IPS-18a (cell line): Measurements from ENCODE around the gene CDCA4.

Experiments
- H3K27ac ChIP-seq: one replicate; pipeline ENCODE4 v1.5.1; 2013; ENCODE audit warnings: low read length
- H3K27me3 ChIP-seq: one replicate; pipeline ENCODE4 v1.6.1; 2013; ENCODE audit warnings: mild to moderate bottlenecking, low read length; ENCODE audit not compliant: control insufficient read depth, insufficient read depth
- H3K36me3 ChIP-seq: one replicate; pipeline ENCODE4 v1.6.1; 2013; ENCODE audit warnings: low read depth, low read length; ENCODE audit not compliant: control insufficient read depth
- H3K4me1 ChIP-seq: one replicate; pipeline ENCODE4 v1.6.1; 2013; ENCODE audit warnings: low read depth, low read length; ENCODE audit not compliant: control insufficient read depth
- H3K4me3 ChIP-seq: one replicate; pipeline ENCODE4 v1.5.1; 2013; ENCODE audit warnings: low read length
- H3K9ac ChIP-seq: one replicate; pipeline ENCODE4 v1.6.1; 2013; ENCODE audit warnings: mild to moderate bottlenecking, low read length, moderate library complexity
- H3K9me3 ChIP-seq: one replicate; pipeline ENCODE4 v1.6.1; 2013; ENCODE audit warnings: low read depth, low read length; ENCODE audit not compliant: control insufficient read depth

The CDCA4 gene

GRCh38 chr14:105005929-105006830 is 14.7 kb downstream of the CDCA4 start:
- Histone ChIP-seq H3K36me3 (peaks cover 28% of the 10 kb centered on the region), H3K4me1 (no peaks in the 10 kb centered on the region), H3K27me3 (no peaks in the 10 kb centered on the region), H3K27ac (no peak overlapping the region), H3K9me3 (no peaks in the 10 kb centered on the region), H3K9ac (no peak overlapping the region), H3K4me3 (no peak overlapping the region)

GRCh38 chr14:105005329-105005928 is 15.5 kb downstream of the CDCA4 start:
- Histone ChIP-seq H3K36me3 (peaks cover 22% of the 10 kb centered on the region), H3K4me3 (no peak overlapping the region), H3K9me3 (no peaks in the 10 kb centered on the region), H3K9ac (no peak overlapping the region), H3K4me1 (no peaks in the 10 kb centered on the region), H3K27ac (no peak overlapping the region), H3K27me3 (no peaks in the 10 kb centered on the region)

DNA sequence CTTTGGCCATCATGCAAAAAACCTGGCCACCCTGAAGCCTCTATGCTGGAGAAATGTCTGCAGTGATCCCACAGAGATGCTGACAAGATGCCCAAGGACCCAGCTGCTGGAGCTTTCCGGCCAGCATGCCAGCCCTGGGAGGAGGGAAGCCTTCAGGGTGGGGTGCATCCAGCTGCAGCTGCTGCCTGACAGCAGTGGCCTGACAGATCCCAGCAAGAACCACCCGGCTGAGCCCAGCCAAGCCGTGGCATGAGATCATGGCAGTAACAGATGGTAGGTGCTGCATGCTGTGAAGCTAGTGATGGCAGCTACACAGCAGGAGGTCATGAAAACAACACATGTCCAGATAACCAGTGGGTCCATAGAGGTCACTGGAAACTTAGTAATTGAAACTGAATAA is 21.5 kb downstream of the CDCA4 start:
- H3K4me1 ChIP-seq, result no peaks in the 10 kb centered on the region
- H3K9me3 ChIP-seq, result no peaks in the 10 kb centered on the region
- no peaks in the 10 kb centered on the region for H3K36me3 ChIP-seq
- H3K9ac ChIP-seq, result no peak overlapping the region
- no peak overlapping the region for H3K4me3 ChIP-seq
- H3K27me3 ChIP-seq, result no peaks in the 10 kb centered on the region
- no peak overlapping the region for H3K27ac ChIP-seq

- Histone ChIP-seq H3K9me3 (no peaks in the 10 kb centered on the region), H3K4me1 (no peaks in the 10 kb centered on the region), H3K36me3 (no peaks in the 10 kb centered on the region), H3K9ac (no peak overlapping the region), H3K27ac (no peak overlapping the region), H3K27me3 (no peaks in the 10 kb centered on the region), H3K4me3 (no peak overlapping the region)
Measured at GRCh38 chr14:104998801-104999200, 22.1 kb downstream of the CDCA4 start.

DNA sequence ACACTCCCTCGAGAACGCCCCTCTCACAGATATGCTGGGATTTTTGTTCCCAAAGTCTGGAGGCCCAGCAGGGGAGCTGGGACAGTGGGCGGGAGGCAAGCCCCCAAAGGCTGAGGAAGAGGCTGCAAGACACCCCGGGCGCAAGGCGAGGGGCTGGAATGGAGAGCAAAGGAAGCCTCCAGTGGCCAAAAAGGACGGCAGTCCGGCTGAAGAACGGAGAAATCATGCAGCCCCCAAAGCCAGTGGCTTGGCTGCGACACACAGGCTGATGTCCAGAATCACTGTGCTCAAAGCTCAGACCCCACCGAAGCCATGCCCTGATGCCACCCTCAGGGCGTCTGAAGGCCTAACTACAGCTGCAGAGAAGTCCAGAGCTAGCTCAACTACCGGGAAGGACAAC is 24.4 kb downstream of the CDCA4 start:
- Histone ChIP-seq H3K9me3 (no peaks in the 10 kb centered on the region), H3K27ac (no peak overlapping the region), H3K9ac (no peak overlapping the region), H3K27me3 (no peaks in the 10 kb centered on the region), H3K4me3 (no peak overlapping the region), H3K4me1 (no peaks in the 10 kb centered on the region), H3K36me3 (no peaks in the 10 kb centered on the region)

- Histone ChIP-seq H3K9ac (no peak overlapping the region), H3K27me3 (no peaks in the 10 kb centered on the region), H3K4me1 (no peaks in the 10 kb centered on the region), H3K4me3 (no peak overlapping the region), H3K36me3 (no peaks in the 10 kb centered on the region), H3K9me3 (no peaks in the 10 kb centered on the region), H3K27ac (no peak overlapping the region)
Measured at GRCh38 chr14:104996032-104996431, 24.9 kb downstream of the CDCA4 start.

- no peak overlapping the region for H3K27ac ChIP-seq
Measured at GRCh38 chr14:104994978-104995377, 25.9 kb downstream of the CDCA4 start.

DNA sequence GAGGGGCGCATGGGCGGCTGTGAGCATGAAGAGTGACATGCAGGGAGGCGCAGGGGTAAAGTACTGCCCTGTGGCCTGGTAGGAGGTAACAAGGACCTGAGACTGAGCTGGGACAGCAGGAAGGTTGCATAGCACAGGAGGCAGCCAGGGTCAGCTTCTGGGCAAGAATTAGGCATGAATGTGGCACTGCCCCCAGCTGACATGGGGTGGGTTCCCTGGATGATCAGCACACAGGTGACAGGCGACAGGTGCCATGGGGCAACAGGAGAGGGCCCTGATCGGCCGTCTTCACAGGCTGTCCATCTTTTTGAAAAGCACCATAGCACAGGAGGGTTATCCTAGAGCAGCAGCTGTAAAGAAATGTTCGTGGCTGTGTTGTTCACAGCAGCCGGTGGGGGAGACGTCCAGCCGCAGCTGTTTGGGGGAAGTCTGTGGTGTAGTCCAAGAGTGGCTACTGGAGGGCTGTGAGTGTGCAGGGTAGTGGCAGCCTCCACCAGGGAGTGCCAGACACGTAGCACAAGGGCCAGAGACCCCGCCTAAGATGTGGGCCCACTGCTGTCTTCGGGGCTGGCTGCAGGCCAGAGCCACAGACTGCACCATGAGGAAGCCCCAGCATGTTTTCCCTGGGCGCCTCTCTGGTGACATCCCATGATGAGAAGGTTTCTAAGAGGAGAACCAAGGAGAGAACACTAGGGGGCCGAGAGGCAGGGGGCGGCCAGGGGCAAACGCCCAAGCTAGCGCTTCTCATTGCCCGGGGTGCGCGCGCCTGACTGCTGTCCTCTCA is 26.9 kb downstream of the CDCA4 start:
- Histone ChIP-seq H3K9ac (no peak overlapping the region), H3K27me3 (no peaks in the 10 kb centered on the region), H3K4me3 (no peak overlapping the region), H3K27ac (no peak overlapping the region), H3K4me1 (no peaks in the 10 kb centered on the region), H3K36me3 (no peaks in the 10 kb centered on the region), H3K9me3 (no peaks in the 10 kb centered on the region)

More at GRCh38 chr14:104994978-104995377, 25.9 kb downstream of the CDCA4 start:
- H3K9me3 ChIP-seq, result no peaks in the 10 kb centered on the region
- H3K9ac ChIP-seq, result no peak overlapping the region
- H3K4me1 ChIP-seq, result no peaks in the 10 kb centered on the region
- no peaks in the 10 kb centered on the region for H3K36me3 ChIP-seq
- H3K4me3 ChIP-seq, result no peak overlapping the region
- no peaks in the 10 kb centered on the region for H3K27me3 ChIP-seq

GRCh38 chr14:104993306-104993705 is 27.6 kb downstream of the CDCA4 start:
- Histone ChIP-seq H3K9me3 (no peaks in the 10 kb centered on the region), H3K9ac (no peak overlapping the region), H3K4me3 (no peak overlapping the region), H3K27ac (no peak overlapping the region), H3K4me1 (no peaks in the 10 kb centered on the region), H3K27me3 (no peaks in the 10 kb centered on the region), H3K36me3 (no peaks in the 10 kb centered on the region)

GRCh38 chr14:104992501-104992900 is 28.4 kb downstream of the CDCA4 start:
- Histone ChIP-seq H3K9me3 (no peaks in the 10 kb centered on the region), H3K4me3 (no peak overlapping the region), H3K27me3 (no peaks in the 10 kb centered on the region), H3K27ac (no peak overlapping the region), H3K9ac (no peak overlapping the region), H3K4me1 (no peaks in the 10 kb centered on the region), H3K36me3 (no peaks in the 10 kb centered on the region)

GRCh38 chr14:104991896-104992230 is 29.0 kb downstream of the CDCA4 start:
- H3K4me3 ChIP-seq, result no peak overlapping the region
- H3K27me3 ChIP-seq, result no peaks in the 10 kb centered on the region
- H3K4me1 ChIP-seq, result no peaks in the 10 kb centered on the region
- no peak overlapping the region for H3K9ac ChIP-seq
- no peaks in the 10 kb centered on the region for H3K9me3 ChIP-seq
- no peak overlapping the region for H3K27ac ChIP-seq
- H3K36me3 ChIP-seq, result no peaks in the 10 kb centered on the region
